ENCODE results near the gene NHERF1.
A peak's percentile ranks its signal among the peaks of the same experiment; 100 is the strongest.

NHERF1 gene

DNA sequence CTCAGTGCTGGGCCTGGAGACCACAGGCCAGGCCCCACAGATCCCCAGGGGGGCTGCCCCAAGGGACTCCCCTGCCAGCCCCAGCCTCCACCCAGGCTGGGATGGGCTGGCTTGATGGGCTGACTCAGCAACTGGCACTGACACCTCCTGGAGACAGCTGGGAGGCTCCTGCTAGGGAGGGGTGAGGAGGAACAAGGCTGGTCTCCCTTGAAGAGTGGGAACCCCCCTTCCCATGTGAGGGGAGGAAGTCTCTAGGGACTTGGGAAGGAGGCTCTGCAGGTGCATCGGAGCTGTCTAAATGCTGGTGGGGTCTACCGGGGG is 10.4 kb downstream of the NHERF1 start:
- H3K4me1 ChIP-seq (ENCODE audit: low read length) = peaks cover 65% of the 10 kb centered on the region
- H3K4me3 ChIP-seq (ENCODE audit: low read length) = peak overlapping the region; percentile 29
- TF ChIP-seq EZH2 (optimal IDR thresholded peaks at IDR 0.05; ENCODE audit: low read depth, low read length) (no peak), EZH2phosphoT487 (IDR thresholded peaks at IDR 0.05; ENCODE audit: low read length) (no peak)
- TF ChIP-seq, protein P1, sequence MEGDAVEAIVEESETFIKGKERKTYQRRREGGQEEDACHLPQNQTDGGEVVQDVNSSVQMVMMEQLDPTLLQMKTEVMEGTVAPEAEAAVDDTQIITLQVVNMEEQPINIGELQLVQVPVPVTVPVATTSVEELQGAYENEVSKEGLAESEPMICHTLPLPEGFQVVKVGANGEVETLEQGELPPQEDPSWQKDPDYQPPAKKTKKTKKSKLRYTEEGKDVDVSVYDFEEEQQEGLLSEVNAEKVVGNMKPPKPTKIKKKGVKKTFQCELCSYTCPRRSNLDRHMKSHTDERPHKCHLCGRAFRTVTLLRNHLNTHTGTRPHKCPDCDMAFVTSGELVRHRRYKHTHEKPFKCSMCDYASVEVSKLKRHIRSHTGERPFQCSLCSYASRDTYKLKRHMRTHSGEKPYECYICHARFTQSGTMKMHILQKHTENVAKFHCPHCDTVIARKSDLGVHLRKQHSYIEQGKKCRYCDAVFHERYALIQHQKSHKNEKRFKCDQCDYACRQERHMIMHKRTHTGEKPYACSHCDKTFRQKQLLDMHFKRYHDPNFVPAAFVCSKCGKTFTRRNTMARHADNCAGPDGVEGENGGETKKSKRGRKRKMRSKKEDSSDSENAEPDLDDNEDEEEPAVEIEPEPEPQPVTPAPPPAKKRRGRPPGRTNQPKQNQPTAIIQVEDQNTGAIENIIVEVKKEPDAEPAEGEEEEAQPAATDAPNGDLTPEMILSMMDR (IDR thresholded peaks at IDR 0.05; ENCODE audit: low read length) = no peak
- H3K9me3 ChIP-seq (replicated peaks; ENCODE audit: insufficient read depth, low read length) = no peaks in the 10 kb centered on the region
- H2AFZ ChIP-seq (ENCODE audit: low read length) = no peak overlapping the region
- H3K79me2 ChIP-seq (ENCODE audit: low read length) = peaks cover 93% of the 10 kb centered on the region
- no peaks in the 10 kb centered on the region for H3K36me3 ChIP-seq (replicated peaks; ENCODE audit: insufficient read depth, low read length)
- H3K4me2 ChIP-seq (ENCODE audit: low read depth, low read length) = peak overlapping the region; percentile 94
- H3K27me3 ChIP-seq (replicated peaks; ENCODE audit: insufficient read depth, low read length) = no peaks in the 10 kb centered on the region
- H3K9ac ChIP-seq (ENCODE audit: low read length) = peak overlapping the region; percentile 43; the same call in 1 of the 2 replicates
- H3F3A ChIP-seq (ENCODE audit: insufficient read depth, low read length) = peaks cover 50% of the 10 kb centered on the region
- H4K20me1 ChIP-seq (ENCODE audit: insufficient read depth, low read length) = peaks cover 41% of the 10 kb centered on the region
- H3K27ac ChIP-seq (ENCODE audit: low read length) = peak overlapping the region; percentile 87
- H3K9me2 ChIP-seq (replicated peaks; ENCODE audit: insufficient read depth, low read length) = no peaks in the 10 kb centered on the region
- peak; percentile 53 for DNase-seq

DNA sequence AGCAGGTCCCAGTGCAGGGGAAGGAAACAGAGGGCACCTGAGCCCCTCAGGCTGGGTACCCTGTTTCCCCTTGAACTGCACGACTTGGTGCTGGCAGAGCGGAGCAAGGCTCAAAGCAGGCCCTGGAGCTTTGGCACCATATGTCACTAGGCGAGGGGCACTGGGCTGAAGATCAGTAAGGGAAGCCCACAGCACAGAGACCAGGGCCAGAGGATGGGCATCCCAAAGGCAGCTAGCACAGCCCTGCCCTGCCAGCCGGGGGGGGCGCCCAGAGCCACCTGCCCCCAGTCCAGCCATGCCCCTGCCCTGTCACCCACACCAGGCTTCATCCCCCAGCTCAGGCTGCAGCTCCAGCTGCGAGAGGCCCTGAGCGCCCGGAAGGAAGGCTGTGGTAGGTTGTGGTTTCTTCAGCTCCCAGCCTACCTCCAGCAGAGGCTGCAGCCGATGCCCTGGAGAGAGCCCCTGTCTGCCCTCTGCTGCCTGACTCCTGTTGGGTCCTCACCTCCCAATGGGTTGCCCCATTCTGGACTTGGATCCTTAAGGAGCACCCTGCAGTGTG is 10.9 kb downstream of the NHERF1 start:
- peaks cover 62% of the 10 kb centered on the region for H3K4me1 ChIP-seq (ENCODE audit: low read length)
- H2AFZ ChIP-seq (ENCODE audit: low read length) = no peak overlapping the region
- H3K9ac ChIP-seq (ENCODE audit: low read length) = peak overlapping the region; percentile 43
- peaks cover 45% of the 10 kb centered on the region for H3F3A ChIP-seq (ENCODE audit: insufficient read depth, low read length)
- peaks cover 43% of the 10 kb centered on the region for H4K20me1 ChIP-seq (ENCODE audit: insufficient read depth, low read length)
- DNase-seq = peak; percentile 90
- H3K36me3 ChIP-seq (replicated peaks; ENCODE audit: insufficient read depth, low read length) = no peaks in the 10 kb centered on the region
- no peaks in the 10 kb centered on the region for H3K27me3 ChIP-seq (replicated peaks; ENCODE audit: insufficient read depth, low read length)
- TF ChIP-seq, protein P1 (IDR thresholded peaks at IDR 0.05; ENCODE audit: low read length) = peak; percentile 74
- no peak for TF ChIP-seq EZH2 (optimal IDR thresholded peaks at IDR 0.05; ENCODE audit: low read depth, low read length)
- H3K9me3 ChIP-seq (replicated peaks; ENCODE audit: insufficient read depth, low read length) = no peaks in the 10 kb centered on the region
- peak overlapping the region; percentile 94 for H3K4me2 ChIP-seq (ENCODE audit: low read depth, low read length)
- H3K9me2 ChIP-seq (replicated peaks; ENCODE audit: insufficient read depth, low read length) = no peaks in the 10 kb centered on the region
- peak overlapping the region; percentile 37 for H3K4me3 ChIP-seq (ENCODE audit: low read length)
- peaks cover 98% of the 10 kb centered on the region for H3K79me2 ChIP-seq (ENCODE audit: low read length)
- H3K27ac ChIP-seq (ENCODE audit: low read length) = peak overlapping the region; percentile 87

DNA sequence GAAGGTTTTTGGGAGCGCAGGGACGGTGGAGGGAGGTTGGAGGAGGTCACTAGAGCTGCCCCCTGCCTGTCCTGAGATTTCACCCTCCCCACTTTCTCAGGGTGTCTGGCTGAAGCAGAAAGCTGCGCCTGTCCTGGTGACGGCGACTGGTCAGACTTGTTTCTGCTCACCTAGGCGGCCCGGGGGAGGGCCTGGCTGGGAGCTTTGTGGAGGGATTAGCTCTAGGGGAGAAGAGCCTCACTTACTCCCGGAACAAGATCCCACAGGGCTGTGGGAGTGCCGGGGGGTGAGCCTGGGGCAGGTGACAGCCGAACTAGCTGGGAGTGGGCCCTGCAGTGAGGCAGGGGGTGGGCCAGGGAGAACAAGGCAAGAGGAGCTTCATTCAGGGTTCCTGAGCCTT is 11.5 kb downstream of the NHERF1 start:
- H2AFZ ChIP-seq (ENCODE audit: low read length) = no peak overlapping the region
- H3K9me3 ChIP-seq (replicated peaks; ENCODE audit: insufficient read depth, low read length) = no peaks in the 10 kb centered on the region
- no peak for DNase-seq
- TF ChIP-seq, protein P1 (IDR thresholded peaks at IDR 0.05; ENCODE audit: low read length) = no peak
- H3K4me3 ChIP-seq (ENCODE audit: low read length) = peak overlapping the region; percentile 37
- peaks cover 47% of the 10 kb centered on the region for H4K20me1 ChIP-seq (ENCODE audit: insufficient read depth, low read length)
- H3K27me3 ChIP-seq (replicated peaks; ENCODE audit: insufficient read depth, low read length) = no peaks in the 10 kb centered on the region
- H3K9ac ChIP-seq (ENCODE audit: low read length) = peak overlapping the region; percentile 16; the same call in 1 of the 2 replicates
- H3K36me3 ChIP-seq (replicated peaks; ENCODE audit: insufficient read depth, low read length) = no peaks in the 10 kb centered on the region
- peaks cover 100% of the 10 kb centered on the region for H3K79me2 ChIP-seq (ENCODE audit: low read length)
- peaks cover 39% of the 10 kb centered on the region for H3F3A ChIP-seq (ENCODE audit: insufficient read depth, low read length)
- H3K4me2 ChIP-seq (ENCODE audit: low read depth, low read length) = peak overlapping the region; percentile 94
- peak overlapping the region; percentile 87; the same call in 1 of the 2 replicates for H3K27ac ChIP-seq (ENCODE audit: low read length)
- peaks cover 58% of the 10 kb centered on the region for H3K4me1 ChIP-seq (ENCODE audit: low read length)
- H3K9me2 ChIP-seq (replicated peaks; ENCODE audit: insufficient read depth, low read length) = no peaks in the 10 kb centered on the region
